NAMALWA (cell line): ENCODE measurements around the gene SLC16A6.
"Not testable (repeated sequence)": the region's sequence is repeated elsewhere in the genome, so short reads cannot be mapped to it uniquely, and the experiment has no call there.

Source experiments
- DNase-seq: peaks from one replicate; pipeline ENCODE4 v3.0.0-alpha.2; 2015; ENCODE audit warnings: low spot score

SLC16A6 gene

GRCh38 chr17:68220186-68220585 lies 70.7 kb downstream of the SLC16A6 start:
- DNase-seq = not testable (repeated sequence)

- not testable (repeated sequence) for DNase-seq
Measured at GRCh38 chr17:68219429-68219828, 71.5 kb downstream of the SLC16A6 start.
